Medulla oblongata (tissue), 1 donor: ENCODE measurements around the gene CADPS2.

Experiments
- DNase-seq: peaks from one replicate; pipeline ENCODE4 v3.0.0-alpha.2; 2015; ENCODE audit errors: extremely low spot score

The CADPS2 gene

DNA sequence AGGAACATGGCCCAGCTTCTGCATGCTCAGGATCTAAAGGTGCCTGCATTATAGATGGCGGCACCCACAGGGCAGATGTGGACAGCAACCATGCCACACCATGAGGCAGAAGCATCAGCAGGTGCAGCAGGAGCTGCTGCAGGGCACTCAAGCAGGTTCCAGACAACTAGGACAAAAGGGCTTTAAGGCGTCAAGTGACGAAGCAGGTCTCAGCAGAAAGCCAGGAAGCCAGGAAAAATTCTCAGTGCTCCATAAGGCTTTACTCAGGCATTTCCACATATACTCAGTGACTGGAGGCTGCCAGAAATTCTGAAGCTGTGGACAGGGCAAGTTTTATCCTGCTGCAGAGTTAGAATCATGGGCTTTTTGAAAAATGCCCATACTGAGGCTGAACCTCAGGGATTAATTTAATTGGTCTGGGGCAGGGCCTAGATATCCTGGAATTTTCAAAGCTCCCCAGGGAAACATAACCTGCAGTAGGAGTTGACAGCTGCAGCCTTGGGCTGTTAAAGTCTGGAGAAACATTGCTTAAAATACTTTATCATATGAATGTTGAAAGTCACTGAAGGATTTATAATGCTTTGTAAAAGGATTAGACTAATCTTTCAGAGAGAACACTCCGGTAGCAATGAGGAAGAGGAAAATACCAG is 115.4 kb downstream of the CADPS2 start:
- DNase-seq = no peak

DNA sequence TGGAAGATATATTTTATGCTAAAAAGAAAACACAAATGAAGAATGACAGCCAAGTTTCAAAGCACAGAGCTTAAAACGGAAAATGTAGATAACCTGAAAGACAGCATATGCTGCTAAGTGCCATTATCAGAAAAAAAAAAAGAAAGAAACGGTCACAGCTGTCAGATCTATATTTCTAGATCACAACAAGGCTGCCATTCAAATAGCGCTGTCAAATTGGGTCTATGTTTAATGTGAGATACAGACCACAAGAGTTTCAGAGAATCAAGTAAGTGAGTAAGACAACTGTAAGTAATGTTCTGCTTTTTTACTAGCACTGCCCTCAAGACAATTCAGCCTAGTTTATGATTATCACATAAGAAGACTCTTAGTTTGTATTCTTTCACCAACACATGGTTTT is 117.4 kb downstream of the CADPS2 start:
- no peak for DNase-seq

DNA sequence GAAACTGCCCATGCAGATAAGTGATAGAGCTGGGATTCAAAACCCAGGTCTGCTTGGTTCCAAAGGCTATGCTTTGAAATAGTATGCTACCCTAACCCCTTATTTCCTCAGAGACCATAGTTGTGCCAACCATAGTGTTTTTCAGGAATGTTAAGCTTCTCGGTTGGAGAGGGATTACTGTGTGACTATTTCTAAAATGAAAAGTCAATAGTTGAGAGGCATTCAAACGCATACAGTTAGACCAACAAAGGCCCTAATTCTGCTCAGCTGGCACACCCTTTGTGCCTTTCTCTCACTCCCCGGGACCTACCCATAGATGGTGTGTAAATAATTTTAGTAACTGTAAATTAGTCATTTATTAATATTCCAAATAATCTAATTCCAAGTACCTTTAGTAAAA is 118.9 kb downstream of the CADPS2 start:
- no peak for DNase-seq

DNA sequence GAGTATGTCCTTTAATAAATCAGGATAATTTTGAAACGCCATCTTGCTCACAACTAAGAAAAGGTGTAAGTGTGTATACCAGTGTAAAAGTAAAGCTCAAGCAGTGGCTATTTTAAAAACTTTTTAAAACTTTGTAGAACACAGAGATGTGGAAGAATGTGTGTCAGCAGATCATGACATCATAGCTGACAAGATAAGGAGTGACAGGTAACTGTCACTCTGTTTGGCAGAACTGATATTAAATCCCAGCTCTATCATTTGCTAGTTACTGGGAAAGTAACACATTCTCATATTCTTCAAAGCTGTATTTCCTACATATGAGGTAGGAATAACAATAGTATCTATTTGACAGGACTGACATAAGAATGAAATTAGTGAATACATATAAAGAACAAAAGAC is 119.7 kb downstream of the CADPS2 start:
- DNase-seq = no peak

DNA sequence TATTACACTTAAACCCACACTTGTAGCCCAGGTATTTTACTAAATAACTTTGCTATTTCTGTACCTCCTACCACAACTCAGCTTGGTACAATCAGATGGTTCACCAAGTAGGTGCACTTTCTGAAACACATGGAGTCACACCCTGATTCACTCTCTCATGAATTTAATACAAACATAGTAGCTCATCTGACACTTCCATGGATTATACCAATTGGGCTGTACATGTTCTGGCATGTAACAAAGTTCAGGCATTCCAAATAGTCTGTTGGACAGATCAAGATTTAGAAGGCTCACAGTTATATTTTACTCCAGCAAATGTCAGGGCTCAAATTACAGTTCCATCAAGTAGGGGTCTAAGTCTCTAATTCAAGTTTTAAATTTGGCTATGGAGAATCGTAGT is 121.4 kb downstream of the CADPS2 start:
- DNase-seq = no peak

DNA sequence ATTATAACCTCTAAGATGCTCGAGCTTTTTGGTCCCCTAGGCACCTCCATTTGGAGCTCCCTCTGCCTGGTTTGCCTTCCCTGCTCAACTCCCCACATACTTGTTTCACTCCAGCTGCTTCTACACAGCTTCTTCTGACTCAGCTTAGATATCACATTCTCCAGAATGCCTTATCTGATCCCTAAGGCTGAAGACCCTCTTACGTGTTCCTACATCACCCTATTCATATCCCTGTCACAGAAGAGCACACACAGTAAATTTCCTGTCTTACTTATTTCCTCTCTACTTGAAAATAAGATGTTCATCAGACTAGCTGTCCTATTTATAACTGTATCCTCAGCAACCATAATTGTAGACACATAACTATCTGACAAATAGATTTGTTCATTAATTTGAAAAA is 122.2 kb downstream of the CADPS2 start:
- no peak for DNase-seq

DNA sequence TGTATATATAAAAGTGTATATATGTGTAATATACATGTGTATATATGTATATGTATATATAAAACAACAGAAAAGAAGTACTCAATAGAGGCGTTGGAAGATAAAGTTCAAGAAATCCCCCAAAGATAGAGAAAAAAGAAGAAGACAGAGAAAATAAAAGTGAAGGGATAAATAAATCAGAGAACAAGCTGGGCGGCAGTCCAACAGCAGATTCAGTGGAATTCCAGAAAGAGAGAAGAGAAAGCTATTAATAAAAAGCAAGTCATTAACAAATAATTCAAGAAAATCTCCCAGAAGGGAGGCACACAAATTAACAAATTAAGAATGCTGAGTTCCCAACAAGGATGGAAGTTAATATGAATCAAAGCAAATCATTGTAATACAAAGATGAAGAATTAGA is 124.2 kb downstream of the CADPS2 start:
- peak; percentile 5 for DNase-seq

DNA sequence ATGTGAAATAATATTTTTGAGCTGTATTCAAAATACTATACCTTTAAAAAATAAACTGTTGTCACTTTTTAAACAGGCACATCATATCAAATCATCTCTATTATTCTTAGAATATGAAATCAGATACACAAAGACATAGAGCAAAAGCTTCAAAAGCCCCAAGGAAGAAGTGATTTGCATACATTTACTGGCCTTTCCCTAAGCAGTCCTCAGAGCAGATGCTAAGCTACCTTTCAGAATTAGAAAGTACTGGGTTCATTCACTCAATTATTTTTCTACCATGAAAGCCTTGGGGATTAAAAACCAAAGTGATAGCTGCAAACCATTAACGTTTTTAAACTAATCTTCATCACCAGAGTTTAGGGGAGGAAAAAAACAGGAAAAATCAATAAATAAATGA is 127.8 kb downstream of the CADPS2 start:
- DNase-seq = no peak

DNA sequence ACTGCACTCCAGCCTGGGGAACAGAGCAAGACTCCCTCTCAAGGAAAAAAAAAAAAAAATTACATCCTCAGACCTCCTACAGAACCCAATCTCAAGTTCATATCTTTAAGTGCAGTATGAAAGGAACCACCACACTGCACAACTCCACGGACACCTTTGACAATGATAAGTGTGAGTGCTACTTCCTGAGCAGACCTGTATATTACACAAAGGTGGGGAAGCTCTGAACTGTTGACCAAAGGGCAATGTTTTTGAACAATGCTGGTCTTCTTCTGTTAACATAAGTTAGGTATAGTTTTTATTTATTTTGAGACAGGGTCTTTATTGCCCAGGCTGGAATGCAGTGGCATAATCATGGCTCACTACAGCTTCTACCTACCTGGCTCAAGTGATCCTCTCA is 129.4 kb downstream of the CADPS2 start:
- no peak for DNase-seq

DNA sequence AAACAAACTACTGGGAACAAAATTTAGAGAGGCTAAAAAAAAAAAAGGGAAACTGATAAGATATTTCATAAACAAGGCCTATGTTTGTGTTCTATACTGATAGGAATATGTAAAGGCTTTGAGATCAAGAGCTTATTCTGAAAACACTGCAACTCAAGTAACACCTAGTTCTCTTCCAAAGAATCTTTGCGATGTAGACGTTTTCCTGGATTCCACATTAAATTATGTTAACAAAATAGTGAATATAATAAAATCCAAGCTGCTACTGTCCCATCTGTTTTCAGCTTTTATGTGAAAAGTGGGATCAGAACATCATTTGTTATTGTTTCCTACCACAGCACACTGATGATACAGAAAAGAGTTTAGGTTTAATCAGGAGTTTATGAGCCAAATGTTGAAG is 130.6 kb downstream of the CADPS2 start:
- no peak for DNase-seq

DNA sequence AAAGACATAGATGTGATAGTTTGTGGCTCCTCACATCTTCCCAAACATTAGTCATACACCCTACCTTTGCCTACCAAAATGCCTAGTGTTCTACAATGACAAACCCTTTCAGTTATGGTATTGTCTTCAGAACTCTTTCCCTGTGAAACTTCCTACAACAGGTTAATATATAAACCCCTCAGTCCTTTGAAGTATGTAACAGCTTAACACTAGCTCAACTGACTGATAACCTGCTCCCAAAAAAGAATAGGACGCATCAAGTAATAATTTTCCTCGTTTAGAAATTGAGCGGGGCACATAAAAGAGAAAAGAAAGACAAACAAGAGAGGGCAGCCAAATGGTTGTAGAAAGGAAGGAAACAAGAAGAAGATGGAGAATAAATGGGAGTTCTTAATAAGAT is 133.7 kb downstream of the CADPS2 start:
- no peak for DNase-seq

DNA sequence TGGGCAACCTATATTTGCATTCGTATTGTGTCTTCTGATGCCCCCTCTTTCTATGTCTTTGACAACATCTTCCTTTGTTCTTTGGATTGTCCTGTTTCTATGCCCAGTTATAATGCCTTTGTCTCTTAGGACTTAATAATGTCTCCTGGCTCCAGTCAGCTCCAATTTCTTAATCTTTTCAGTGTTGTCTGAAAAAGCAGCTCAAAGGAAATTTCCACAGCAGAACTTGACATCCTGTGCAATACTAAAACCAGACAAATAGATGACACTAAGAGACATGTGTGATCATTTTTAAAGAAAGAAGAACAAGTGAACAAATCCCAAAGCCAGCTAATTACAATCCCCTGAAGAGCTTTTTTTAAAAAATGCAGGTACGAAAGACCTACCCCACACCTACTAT is 135.9 kb downstream of the CADPS2 start:
- DNase-seq = no peak

DNA sequence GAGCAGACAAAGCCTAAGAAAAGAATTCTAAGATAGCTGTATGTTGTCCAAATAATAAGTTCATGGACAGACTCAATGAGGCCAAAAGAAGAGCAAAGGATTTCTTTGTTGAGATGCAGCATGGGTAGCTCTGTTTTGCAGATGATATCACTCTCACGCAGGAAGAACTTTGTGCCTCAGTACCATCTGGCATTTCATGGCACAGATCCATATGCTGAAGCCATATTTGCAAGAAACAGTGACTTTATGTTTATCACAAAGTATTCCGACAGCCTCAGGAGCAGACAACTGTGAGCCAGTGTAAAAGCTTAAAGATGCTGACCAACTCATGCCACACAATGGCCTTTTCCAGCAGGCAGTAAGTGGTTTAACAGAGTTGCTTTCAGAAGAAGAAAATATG is 138.1 kb downstream of the CADPS2 start:
- DNase-seq = no peak

DNA sequence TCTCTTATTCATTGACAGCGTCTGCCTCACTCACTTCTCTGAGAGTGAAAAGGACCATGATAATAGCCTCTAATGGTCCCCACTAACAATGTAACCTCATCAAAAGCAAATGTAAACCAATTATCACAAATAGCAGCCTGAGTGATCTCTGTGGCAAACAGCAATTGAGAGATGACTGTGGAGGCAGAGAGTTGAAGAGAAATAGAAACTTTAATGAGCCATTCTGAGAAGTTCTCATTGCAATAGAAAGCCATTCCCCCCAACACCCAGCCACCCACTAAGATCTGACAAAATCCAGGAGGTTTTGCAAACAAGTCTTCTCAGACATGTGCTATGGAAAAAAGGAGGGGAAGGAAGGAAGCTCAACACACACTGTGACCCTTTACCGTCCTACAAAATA is 139.3 kb downstream of the CADPS2 start:
- no peak for DNase-seq

DNA sequence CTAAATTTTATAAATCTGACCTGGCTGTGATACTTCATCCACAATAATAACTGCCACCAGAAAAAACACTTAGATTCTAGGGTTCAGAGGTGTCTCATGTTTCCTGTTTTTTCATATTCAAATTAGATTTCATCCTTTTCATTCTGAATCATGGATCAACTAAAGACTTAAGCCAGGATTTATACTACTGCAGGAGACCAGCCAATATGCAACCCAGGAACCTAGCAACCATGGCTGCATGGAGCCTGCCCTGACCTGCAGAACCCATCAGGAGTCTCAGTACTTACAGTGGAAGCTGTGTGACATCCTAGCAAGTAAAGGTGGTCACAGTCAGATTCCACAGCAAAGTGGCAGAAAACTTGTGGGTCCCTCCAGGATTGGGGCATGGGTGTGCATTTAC is 143.0 kb downstream of the CADPS2 start:
- no peak for DNase-seq

DNA sequence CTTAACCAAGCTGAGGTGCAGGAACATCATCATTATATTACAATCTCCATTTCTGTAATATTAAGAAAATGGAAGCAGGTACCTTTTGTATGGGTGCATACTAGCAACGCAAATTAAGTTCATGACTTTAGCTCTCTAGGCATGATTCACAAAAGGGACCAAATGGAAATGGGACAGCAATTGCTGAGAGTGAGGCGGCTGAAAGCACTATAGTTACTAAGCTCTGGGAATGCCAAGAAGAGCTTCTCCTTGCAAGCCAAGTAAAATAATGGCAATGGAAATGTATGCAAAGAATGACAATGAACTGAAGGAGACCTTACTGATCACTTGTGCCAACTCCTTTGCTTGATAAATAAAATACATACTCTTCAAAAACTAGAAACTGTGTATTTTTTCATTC is 147.3 kb downstream of the CADPS2 start:
- no peak for DNase-seq

DNA sequence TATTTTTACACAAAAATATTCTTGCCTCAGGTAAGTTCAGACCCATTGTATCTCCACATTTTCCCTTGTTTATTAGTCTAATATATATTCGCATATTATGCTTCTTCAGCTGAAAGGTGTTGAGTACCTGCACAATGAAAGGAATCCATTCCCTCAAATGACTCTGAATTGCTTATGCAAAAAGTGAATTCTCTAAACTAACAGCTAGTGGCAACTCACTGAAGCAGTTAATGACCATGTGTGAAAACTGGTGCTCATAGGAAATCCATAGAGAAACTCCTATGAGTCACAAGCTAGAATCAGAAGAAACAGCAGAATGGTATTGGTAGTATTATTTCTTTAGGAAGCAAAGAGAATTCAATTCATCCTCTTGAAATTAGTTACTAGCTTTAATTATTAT is 150.1 kb downstream of the CADPS2 start:
- DNase-seq = no peak

DNA sequence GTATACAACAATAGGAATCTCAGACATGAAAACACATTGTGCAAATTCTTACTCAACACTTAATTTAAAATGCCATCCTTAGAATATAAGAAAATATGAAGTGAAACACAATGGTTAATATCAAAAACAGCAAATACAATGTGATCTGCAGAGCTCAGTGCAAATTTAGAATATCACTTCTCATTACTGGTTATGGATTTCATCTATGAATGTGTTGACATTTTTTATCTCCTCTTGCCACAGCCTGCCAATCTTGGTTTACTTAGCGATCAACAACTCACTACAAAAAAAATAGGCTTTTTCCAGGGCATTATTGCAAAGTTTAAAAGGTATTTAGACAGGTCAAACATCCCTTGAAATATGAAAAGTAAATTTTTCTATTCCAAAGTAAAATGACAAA is 158.5 kb downstream of the CADPS2 start:
- DNase-seq = no peak

DNA sequence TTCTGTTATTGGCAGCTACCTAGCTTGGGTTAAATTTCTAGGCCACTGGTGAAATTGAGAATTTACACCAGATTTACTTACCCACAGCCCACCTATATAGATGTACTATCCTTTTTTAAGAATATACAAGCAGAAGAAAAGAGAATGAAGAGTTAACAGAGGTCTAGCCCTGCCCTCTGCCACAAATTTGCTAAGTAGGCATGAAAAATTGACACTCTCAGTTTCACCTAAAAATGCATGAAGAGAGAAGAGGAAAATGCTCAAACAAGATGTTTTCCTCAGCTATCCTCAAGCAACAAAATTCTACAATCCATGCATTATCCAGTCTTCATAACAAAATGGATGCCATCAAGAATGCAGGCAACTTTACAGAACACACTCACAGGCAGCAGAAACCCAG is 158.9 kb downstream of the CADPS2 start:
- no peak for DNase-seq

DNA sequence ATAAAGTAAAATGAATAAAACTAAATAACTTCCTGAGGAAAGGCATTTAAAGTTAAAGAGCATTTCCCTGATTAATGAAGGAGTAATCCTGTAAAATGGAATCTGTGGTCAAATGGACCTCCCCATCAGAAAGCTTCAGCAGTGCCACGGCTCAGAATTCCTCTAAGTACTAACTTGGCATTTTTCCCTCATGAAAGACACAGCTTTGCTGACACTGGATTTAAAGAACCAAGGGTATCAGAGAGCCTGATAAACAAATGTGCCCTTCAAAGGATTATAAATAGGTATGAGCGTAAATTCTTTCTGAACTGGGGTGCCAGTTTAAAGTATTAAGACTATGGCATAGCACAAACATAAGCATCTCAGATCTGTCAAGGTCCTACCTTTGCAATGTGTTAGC is 159.4 kb downstream of the CADPS2 start:
- DNase-seq = no peak

DNA sequence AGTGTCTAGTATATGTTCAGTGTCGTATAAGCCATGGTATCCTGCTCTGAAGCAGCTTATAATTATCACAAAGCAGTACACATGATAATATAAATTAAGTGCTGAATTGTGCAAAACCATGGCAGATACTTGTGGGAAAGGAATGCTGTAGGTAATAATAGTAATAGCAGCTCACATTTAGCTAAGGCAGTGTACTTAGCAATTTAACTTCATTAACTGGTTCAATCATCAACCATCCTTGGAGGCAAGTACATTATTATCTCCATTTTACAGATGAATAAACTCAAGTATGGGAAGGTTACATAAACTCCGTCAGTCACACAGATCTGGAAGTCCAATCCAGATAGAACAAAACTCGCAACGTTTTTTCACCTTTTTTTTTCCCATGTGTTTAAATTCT is 161.9 kb downstream of the CADPS2 start:
- DNase-seq = no peak

DNA sequence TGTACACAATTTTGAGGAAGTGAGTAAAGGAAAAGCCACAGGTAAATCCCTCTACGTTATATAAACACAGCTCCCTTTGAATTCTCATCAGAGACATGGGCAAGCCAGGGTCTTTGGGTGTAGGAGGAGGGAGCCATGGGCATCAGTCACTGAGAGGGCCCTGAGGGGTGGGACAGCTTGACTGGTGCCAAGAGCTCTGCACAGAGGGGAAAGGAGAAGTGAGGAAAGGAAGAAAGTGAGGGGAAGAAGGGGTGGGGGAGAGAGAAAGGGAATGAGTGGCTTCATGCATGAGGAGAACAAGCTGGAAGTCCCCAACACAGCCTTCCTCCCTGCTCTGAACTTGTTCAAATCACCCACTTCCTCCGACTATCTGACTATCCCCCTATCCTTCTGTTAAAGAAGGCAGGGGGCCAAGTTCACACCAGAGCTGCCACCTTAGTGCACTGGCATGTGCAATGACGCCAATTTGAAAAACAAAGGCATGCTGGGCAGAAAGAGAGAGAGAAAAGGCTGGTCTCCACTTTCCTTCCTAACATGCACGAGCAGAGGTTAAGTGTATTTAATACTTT is 167.2 kb downstream of the CADPS2 start:
- DNase-seq = no peak

DNA sequence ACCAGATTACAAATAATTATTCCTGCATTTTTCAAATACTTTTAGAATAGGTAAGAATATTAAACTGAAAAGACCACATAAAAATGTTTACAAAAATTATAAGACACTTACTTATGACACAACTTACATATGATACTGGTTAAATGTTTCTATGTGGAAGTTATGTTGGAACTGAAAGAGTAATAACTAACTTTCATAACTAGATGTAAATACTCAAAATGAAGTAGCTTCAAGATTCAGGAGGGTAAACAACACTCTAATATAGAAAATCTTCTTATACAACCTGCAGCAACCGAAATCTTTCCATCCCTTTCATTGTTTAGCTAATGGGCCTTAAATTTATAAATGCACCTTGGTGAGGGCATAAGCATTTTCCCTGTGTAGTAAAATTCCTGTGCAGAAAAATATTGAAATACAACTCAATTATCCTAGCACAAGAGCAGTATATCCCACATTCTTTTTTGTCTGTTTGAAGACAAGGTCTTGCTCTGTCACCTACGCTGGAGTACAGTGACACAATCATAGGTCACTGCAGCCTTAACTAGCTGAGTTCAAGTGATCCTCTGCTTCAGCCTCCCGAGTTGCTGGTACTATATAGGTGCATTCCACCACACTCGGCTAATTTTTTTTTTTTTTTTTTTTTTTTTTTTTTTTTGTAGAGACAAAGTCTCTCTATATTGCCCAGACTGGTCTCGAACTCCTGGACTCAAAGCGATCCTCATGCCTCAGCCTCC is 168.7 kb downstream of the CADPS2 start:
- DNase-seq = no peak

DNA sequence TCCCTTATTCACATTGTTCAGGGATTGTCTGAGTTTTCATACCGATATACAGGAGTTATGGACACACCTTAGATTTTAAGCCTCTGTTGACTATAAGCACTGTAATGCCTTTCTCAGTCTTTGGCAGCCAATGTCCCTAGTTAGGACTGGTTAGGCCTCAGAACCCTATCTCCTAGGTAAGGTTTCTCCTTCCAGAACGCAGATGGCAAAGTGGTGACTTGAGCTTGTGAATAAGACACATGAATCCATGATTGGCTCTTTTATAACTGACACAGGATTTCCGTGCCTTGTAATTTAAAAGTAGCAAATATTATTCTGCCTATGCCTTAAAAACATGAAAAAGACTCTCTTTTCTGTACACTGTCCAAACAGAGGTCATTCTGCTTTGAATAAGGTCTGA is 171.1 kb downstream of the CADPS2 start:
- DNase-seq = no peak
